ENCODE measurements around the gene RAB6A. TPM values are rescaled to one million over a fixed set of nuclear protein-coding genes. Genes with fewer than 3 reads are reported as not detected.

RAB6A gene
- total and polyA plus RNA-seq, 2 experiments from 2014 or later: 119 to 218 TPM

GRCh38 chr11:73761403-73761945 lies 600 bp upstream of the RAB6A start:
- Histone ChIP-seq H3K27me3 (no peaks in the 10 kb centered on the region), H3K9me3 (ENCODE audit: low read depth) (no peaks in the 10 kb centered on the region), H3K36me3 (no peaks in the 10 kb centered on the region), H3K27ac (peak overlapping the region; percentile 49), H3K4me3 (peak overlapping the region; percentile 14), H3K4me1 (ENCODE audit: low read depth) (peaks cover 17% of the 10 kb centered on the region)
- DNase-seq (ENCODE audit: low read depth in 1 of 2, low spot score in 1 of 2): no peak
- no peak for TF ChIP-seq CTCF (IDR thresholded peaks at IDR 0.05; ENCODE audit: low read depth, low read length)

- H3K4me1 ChIP-seq (ENCODE audit: low read depth): peaks cover 17% of the 10 kb centered on the region
- no peaks in the 10 kb centered on the region for H3K27me3 ChIP-seq
- peak; percentile 34 to 52 for DNase-seq (ENCODE audit: low read depth in 1 of 2, low spot score in 1 of 2)
- no peaks in the 10 kb centered on the region for H3K9me3 ChIP-seq (ENCODE audit: low read depth)
- peak overlapping the region; percentile 89 for H3K27ac ChIP-seq
- H3K36me3 ChIP-seq: no peaks in the 10 kb centered on the region
- no peak for TF ChIP-seq CTCF (IDR thresholded peaks at IDR 0.05; ENCODE audit: low read depth, low read length)
- peak overlapping the region; percentile 89 for H3K4me3 ChIP-seq
These were observed 667 bp downstream of the RAB6A start for GRCh38 chr11:73760135-73760678.

- peak overlapping the region; percentile 89 for H3K4me3 ChIP-seq
- DNase-seq (ENCODE audit: low read depth in 1 of 2, low spot score in 1 of 2): peak in 1 of 2 donors; percentile 30
- peaks cover 17% of the 10 kb centered on the region for H3K4me1 ChIP-seq (ENCODE audit: low read depth)
- peak overlapping the region; percentile 89 for H3K27ac ChIP-seq
- H3K27me3 ChIP-seq: no peaks in the 10 kb centered on the region
- no peaks in the 10 kb centered on the region for H3K9me3 ChIP-seq (ENCODE audit: low read depth)
- H3K36me3 ChIP-seq: no peaks in the 10 kb centered on the region
- TF ChIP-seq CTCF (IDR thresholded peaks at IDR 0.05; ENCODE audit: low read depth, low read length): peak; percentile 12
These were observed 1.2 kb downstream of the RAB6A start for GRCh38 chr11:73759610-73760134.

GRCh38 chr11:73758451-73758850 lies 2.4 kb downstream of the RAB6A start:
- H3K9me3 ChIP-seq (ENCODE audit: low read depth): no peaks in the 10 kb centered on the region
- H3K27ac ChIP-seq: no peak overlapping the region
- no peak for TF ChIP-seq CTCF (IDR thresholded peaks at IDR 0.05; ENCODE audit: low read depth, low read length)
- H3K27me3 ChIP-seq: no peaks in the 10 kb centered on the region
- H3K36me3 ChIP-seq: no peaks in the 10 kb centered on the region
- peak overlapping the region; percentile 89 for H3K4me3 ChIP-seq
- peaks cover 17% of the 10 kb centered on the region for H3K4me1 ChIP-seq (ENCODE audit: low read depth)
- no peak for DNase-seq (ENCODE audit: low read depth in 1 of 2, low spot score in 1 of 2)

GRCh38 chr11:73757598-73757997 lies 3.3 kb downstream of the RAB6A start:
- H3K9me3 ChIP-seq (ENCODE audit: low read depth): no peaks in the 10 kb centered on the region
- no peak for TF ChIP-seq CTCF (IDR thresholded peaks at IDR 0.05; ENCODE audit: low read depth, low read length)
- peaks cover 17% of the 10 kb centered on the region for H3K4me1 ChIP-seq (ENCODE audit: low read depth)
- no peaks in the 10 kb centered on the region for H3K36me3 ChIP-seq
- no peaks in the 10 kb centered on the region for H3K27me3 ChIP-seq
- no peak overlapping the region for H3K4me3 ChIP-seq
- H3K27ac ChIP-seq: no peak overlapping the region
- DNase-seq (ENCODE audit: low read depth in 1 of 2, low spot score in 1 of 2): peak in 1 of 2 donors; percentile 24

Data from cardiac muscle cell (in vitro differentiated cells and primary cell).